NB4 (cell line): Measurements from ENCODE around the gene DENND10.
"Not testable (repeated sequence)": the region's sequence is repeated elsewhere in the genome, so short reads cannot be mapped to it uniquely, and the experiment has no call there.

Source experiments
- DNase-seq: peaks from one replicate; pipeline ENCODE4 v3.0.0; 2010; ENCODE audit warnings: low read depth
- H3K4me3 ChIP-seq: one replicate; pipeline ENCODE4 v1.5.1; 2011; ENCODE audit warnings: mild to moderate bottlenecking, low read depth, low read length, moderate library complexity
- MAX ChIP-seq: IDR thresholded peaks from 2 replicates; pipeline ENCODE4 v1.6.1; 2011; ENCODE audit warnings: low read depth, low read length
- MYC ChIP-seq: IDR thresholded peaks from 2 replicates; pipeline ENCODE4 v1.6.1; 2011; ENCODE audit warnings: low read depth, low read length
- POLR2A ChIP-seq: IDR thresholded peaks from 2 replicates; pipeline ENCODE4 v1.6.1; 2011; ENCODE audit warnings: mild to moderate bottlenecking; ENCODE audit not compliant: insufficient read length; ENCODE audit errors: extremely low read depth
- TF ChIP-seq, protein P1 (sequence below): IDR thresholded peaks from one replicate; pipeline ENCODE4 v1.5.1; 2012; ENCODE audit warnings: low read depth, low read length

Gene DENND10

GRCh38 chr10:119174109-119174508 is 70.2 kb downstream of the DENND10 start:
- H3K4me3 ChIP-seq, result no peak overlapping the region
- TF ChIP-seq, protein P1, sequence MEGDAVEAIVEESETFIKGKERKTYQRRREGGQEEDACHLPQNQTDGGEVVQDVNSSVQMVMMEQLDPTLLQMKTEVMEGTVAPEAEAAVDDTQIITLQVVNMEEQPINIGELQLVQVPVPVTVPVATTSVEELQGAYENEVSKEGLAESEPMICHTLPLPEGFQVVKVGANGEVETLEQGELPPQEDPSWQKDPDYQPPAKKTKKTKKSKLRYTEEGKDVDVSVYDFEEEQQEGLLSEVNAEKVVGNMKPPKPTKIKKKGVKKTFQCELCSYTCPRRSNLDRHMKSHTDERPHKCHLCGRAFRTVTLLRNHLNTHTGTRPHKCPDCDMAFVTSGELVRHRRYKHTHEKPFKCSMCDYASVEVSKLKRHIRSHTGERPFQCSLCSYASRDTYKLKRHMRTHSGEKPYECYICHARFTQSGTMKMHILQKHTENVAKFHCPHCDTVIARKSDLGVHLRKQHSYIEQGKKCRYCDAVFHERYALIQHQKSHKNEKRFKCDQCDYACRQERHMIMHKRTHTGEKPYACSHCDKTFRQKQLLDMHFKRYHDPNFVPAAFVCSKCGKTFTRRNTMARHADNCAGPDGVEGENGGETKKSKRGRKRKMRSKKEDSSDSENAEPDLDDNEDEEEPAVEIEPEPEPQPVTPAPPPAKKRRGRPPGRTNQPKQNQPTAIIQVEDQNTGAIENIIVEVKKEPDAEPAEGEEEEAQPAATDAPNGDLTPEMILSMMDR, result no peak
- TF ChIP-seq MAX (no peak), MYC (no peak), POLR2A (no peak)
- no peak for DNase-seq

GRCh38 chr10:119176166-119176565 is 72.3 kb downstream of the DENND10 start:
- peak overlapping the region; percentile 100 for H3K4me3 ChIP-seq
- TF ChIP-seq, protein P1, result no peak
- TF ChIP-seq MYC (no peak), POLR2A (no peak), MAX (no peak)
- peak; percentile 34 for DNase-seq

- TF ChIP-seq MAX (no peak), MYC (no peak), POLR2A (no peak)
- TF ChIP-seq, protein P1, result no peak
- no peak for DNase-seq
- H3K4me3 ChIP-seq, result peak overlapping the region; percentile 100
Measured at GRCh38 chr10:119177708-119178371, 73.9 kb downstream of the DENND10 start.

DNA sequence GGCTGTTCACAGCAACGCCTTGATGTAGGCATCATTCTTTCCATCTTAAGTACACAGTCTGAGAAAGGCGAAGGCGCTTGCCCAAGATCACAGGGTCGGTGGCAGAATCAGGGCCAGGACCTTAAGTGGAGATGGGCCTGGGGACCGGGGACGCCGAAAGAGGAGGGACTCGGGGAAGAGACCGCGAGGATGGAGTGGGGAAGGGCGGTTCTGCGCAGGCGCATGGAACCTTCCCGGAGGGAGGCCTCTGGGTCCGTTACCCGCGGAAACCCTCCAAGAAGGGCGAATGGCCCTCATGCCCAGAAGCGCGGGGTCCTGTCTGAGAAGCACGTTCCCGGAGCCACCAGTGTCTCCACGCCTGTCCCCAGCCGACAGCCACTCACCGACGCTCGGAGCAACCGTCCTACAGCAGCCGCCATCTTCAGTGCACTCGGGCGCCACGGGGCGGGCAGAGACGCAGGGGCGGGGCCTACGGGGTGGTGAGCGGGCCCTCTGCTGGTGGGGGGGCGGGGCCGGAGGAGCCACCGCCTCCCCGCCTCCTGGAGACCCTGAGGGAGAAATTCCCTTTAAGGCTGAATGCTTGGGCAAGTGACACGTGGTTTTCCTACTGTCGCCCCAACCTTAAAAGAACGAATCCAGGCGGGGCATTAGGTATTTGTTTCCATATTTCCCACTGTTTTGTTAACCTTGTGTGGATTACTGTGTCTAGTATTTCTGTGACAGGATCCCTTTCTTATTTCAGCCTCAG is 74.6 kb downstream of the DENND10 start, which contains the start of gene PRDX3:
TSS of gene PRDX3 (minus strand) at position 441 of the 748 bp plus-strand sequence. CDS start at position 419, 22 bp downstream.
- DNase-seq, result peak; percentile 96
- TF ChIP-seq, protein P1, result no peak
- peak; percentile 98 for TF ChIP-seq POLR2A
- peak; percentile 90 for TF ChIP-seq MYC
- TF ChIP-seq MAX, result peak; percentile 97
- H3K4me3 ChIP-seq, result peak within 1 kb of the TSS; percentile 100

GRCh38 chr10:119180850-119181400 is 77.0 kb downstream of the DENND10 start:
- not testable (repeated sequence) for DNase-seq, H3K4me3 ChIP-seq

DNA sequence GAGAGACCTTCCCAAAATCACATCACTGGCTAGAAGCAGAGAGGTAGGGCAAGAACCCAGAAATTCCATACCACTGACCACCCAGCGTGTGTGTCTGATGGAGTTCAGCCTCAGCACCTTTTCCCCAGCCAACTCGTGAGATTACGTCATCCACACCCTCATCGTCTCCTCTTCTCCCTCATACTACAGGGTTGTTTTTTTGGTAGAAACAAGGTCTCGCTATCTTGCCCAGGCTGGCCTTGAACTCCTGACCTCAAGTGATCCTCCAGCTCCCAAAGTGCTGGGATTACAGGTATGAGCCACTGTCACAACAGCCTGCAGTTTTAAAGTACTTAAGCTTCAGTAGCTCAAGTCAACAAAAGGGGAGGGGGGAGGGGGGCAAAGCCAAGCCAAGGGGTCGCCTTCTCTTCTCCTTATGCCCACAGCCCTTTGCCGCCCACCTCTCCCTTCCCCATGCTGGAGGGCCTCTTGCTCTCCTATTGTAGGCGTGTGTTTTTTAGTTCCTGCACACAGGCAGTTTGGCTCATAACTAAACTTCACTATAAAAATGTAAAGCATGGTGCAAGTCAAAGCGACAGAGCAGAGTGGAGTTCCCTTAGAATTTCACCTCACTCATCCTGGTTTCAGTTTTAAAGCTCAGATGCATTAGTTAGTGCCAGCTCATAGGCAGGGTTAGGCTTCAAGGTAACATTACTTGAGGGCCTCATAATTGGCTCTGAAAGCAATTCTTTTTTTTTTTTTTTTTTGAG is 79.9 kb downstream of the DENND10 start:
- DNase-seq, result no peak
- H3K4me3 ChIP-seq, result no peak overlapping the region
- no peak for TF ChIP-seq MYC
- TF ChIP-seq, protein P1, result no peak
- no peak for TF ChIP-seq MAX
- TF ChIP-seq POLR2A, result no peak
